GM20000 (cell line): ENCODE measurements around the gene IKZF4.
A peak's percentile ranks its signal among the peaks of the same experiment; 100 is the strongest.

Experiments
- DNase-seq: peaks from one replicate; pipeline ENCODE4 v3.0.0; 2012; ENCODE audit warnings: low spot score
- CTCF ChIP-seq: IDR thresholded peaks from 2 replicates; pipeline ENCODE4 v1.5.1; 2012; ENCODE audit warnings: mild to moderate bottlenecking, control low read depth; ENCODE audit errors: extremely low read depth, missing control alignments

Gene IKZF4

GRCh38 chr12:56020423-56021184, at the start of gene IKZF4:
TSS of gene IKZF4 (plus strand) at chr12:56021043. CDS start at chr12:56021494, 451 bp downstream.
- no peak for DNase-seq
- TF ChIP-seq CTCF, result no peak

GRCh38 chr12:55972042-55972441, 48.8 kb upstream of the IKZF4 start:
- no peak for TF ChIP-seq CTCF
- no peak for DNase-seq

GRCh38 chr12:55972456-55972855, 48.4 kb upstream of the IKZF4 start:
- DNase-seq, result no peak
- no peak for TF ChIP-seq CTCF

- DNase-seq, result no peak
- no peak for TF ChIP-seq CTCF
Observed at GRCh38 chr12:55972911-55973598, 47.8 kb upstream of the IKZF4 start.

GRCh38 chr12:55973599-55974307, 47.1 kb upstream of the IKZF4 start, which contains the start of gene RAB5B:
TSS of gene RAB5B (plus strand) at chr12:55974078. CDS start at chr12:55986961, 12,883 bp downstream.
- peak; percentile 94 for DNase-seq
- TF ChIP-seq CTCF, result no peak

- TF ChIP-seq CTCF, result no peak
- peak; percentile 44 for DNase-seq
Observed at GRCh38 chr12:55974308-55974730, 46.5 kb upstream of the IKZF4 start.

- no peak for TF ChIP-seq CTCF
- no peak for DNase-seq
Observed at GRCh38 chr12:55978393-55978792, 42.5 kb upstream of the IKZF4 start.
